ENCODE results near the gene CABP1. TPM values are rescaled to one million over a fixed set of nuclear protein-coding genes. Genes with fewer than 3 reads are reported as not detected.
A peak's percentile ranks its signal among the peaks of the same experiment; 100 is the strongest.

CABP1 gene
- total and polyA plus RNA-seq, 2 of the 13 experiments (the other 11 are each of a cell fraction or from before 2014, with no cell fraction given): not detected

DNA sequence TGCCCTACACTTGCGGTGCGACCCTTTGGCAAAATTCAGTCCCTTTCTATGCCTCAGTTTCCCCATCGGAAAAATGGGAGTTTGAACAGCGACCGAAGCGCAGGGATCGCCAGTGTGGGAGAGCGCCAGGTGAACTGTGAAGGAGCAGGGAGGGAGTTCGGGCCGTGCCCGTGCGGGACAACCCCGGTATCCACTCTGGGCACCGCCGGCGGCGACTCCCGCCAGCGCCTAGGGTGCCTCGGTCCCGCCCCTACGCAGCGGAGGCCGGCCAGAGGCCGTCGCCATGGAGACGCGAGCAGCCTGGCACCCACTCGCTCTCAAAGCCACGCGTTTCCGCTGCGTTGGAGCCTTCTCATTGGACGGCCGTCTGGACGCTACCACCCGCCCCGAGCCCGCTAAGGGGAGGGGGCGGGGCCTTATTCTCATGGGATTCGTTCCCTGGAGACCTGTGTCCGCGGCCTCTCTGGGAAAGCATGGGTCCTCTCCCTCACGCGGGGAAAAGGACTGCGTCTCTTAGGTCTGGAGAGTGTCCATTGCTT is 45.8 kb downstream of the CABP1 start (continued):
- TF ChIP-seq, protein P1, sequence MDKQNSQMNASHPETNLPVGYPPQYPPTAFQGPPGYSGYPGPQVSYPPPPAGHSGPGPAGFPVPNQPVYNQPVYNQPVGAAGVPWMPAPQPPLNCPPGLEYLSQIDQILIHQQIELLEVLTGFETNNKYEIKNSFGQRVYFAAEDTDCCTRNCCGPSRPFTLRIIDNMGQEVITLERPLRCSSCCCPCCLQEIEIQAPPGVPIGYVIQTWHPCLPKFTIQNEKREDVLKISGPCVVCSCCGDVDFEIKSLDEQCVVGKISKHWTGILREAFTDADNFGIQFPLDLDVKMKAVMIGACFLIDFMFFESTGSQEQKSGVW (CRISPR knock-in tag; IDR thresholded peaks at IDR 0.05; ENCODE audit: borderline replicate concordance): no peak
- TF ChIP-seq ZFAT (CRISPR knock-in tag; conservative IDR thresholded peaks at IDR 0.05) (no peak), ZMYM2 (CRISPR knock-in tag; IDR thresholded peaks at IDR 0.05) (no peak), ZNF790 (CRISPR knock-in tag; IDR thresholded peaks at IDR 0.05; ENCODE audit: borderline replicate concordance) (no peak), SALL1 (CRISPR knock-in tag; IDR thresholded peaks at IDR 0.05) (no peak), GZF1 (CRISPR knock-in tag; IDR thresholded peaks at IDR 0.05) (no peak), MXI1 (IDR thresholded peaks at IDR 0.05; ENCODE audit: borderline replicate concordance, low read depth, low read length) (peak; percentile 78; the same call in 1 of the 3 replicates), ZNF562 (CRISPR knock-in tag; IDR thresholded peaks at IDR 0.05; ENCODE audit: borderline replicate concordance) (no peak), FOXC1 (CRISPR knock-in tag; IDR thresholded peaks at IDR 0.05; ENCODE audit: borderline replicate concordance) (no peak), RORA (CRISPR knock-in tag; IDR thresholded peaks at IDR 0.05) (no peak), ZNF746 (CRISPR knock-in tag; IDR thresholded peaks at IDR 0.05) (no peak), ZNF143 (CRISPR knock-in tag; IDR thresholded peaks at IDR 0.05) (no peak), ZBTB3 (CRISPR knock-in tag; IDR thresholded peaks at IDR 0.05; ENCODE audit: borderline replicate concordance, low read depth) (no peak), GATAD2A (CRISPR knock-in tag; IDR thresholded peaks at IDR 0.05) (no peak), HMGXB4 (CRISPR knock-in tag; IDR thresholded peaks at IDR 0.05; ENCODE audit: borderline replicate concordance in 1 of 2, low read depth in 1 of 2) (no peak), U2AF1 (optimal IDR thresholded peaks at IDR 0.05; ENCODE audit: low read depth, low read length) (no peak), NBN (conservative IDR thresholded peaks at IDR 0.05) (no peak), JDP2 (CRISPR knock-in tag; IDR thresholded peaks at IDR 0.05; ENCODE audit: borderline replicate concordance) (no peak), HNRNPK (IDR thresholded peaks at IDR 0.05; ENCODE audit: low read depth, low read length, poor library complexity, severe bottlenecking) (no peak)
- TF ChIP-seq, protein P2, sequence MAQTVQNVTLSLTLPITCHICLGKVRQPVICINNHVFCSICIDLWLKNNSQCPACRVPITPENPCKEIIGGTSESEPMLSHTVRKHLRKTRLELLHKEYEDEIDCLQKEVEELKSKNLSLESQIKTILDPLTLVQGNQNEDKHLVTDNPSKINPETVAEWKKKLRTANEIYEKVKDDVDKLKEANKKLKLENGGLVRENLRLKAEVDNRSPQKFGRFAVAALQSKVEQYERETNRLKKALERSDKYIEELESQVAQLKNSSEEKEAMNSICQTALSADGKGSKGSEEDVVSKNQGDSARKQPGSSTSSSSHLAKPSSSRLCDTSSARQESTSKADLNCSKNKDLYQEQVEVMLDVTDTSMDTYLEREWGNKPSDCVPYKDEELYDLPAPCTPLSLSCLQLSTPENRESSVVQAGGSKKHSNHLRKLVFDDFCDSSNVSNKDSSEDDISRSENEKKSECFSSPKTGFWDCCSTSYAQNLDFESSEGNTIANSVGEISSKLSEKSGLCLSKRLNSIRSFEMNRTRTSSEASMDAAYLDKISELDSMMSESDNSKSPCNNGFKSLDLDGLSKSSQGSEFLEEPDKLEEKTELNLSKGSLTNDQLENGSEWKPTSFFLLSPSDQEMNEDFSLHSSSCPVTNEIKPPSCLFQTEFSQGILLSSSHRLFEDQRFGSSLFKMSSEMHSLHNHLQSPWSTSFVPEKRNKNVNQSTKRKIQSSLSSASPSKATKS (CRISPR knock-in tag; IDR thresholded peaks at IDR 0.05): no peak
- TF ChIP-seq, protein P3, sequence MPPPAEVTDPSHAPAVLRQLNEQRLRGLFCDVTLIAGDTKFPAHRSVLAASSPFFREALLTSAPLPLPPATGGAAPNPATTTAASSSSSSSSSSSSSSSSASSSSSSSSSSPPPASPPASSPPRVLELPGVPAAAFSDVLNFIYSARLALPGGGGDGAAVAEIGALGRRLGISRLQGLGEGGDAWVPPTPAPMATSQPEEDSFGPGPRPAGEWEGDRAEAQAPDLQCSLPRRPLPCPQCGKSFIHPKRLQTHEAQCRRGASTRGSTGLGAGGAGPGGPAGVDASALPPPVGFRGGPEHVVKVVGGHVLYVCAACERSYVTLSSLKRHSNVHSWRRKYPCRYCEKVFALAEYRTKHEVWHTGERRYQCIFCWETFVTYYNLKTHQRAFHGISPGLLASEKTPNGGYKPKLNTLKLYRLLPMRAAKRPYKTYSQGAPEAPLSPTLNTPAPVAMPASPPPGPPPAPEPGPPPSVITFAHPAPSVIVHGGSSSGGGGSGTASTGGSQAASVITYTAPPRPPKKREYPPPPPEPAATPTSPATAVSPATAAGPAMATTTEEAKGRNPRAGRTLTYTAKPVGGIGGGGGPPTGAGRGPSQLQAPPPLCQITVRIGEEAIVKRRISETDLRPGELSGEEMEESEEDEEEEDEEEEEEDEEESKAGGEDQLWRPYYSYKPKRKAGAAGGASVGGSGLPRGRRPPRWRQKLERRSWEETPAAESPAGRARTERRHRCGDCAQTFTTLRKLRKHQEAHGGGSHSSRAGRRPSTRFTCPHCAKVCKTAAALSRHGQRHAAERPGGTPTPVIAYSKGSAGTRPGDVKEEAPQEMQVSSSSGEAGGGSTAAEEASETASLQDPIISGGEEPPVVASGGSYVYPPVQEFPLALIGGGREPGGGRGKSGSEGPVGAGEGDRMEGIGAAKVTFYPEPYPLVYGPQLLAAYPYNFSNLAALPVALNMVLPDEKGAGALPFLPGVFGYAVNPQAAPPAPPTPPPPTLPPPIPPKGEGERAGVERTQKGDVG (CRISPR knock-in tag; IDR thresholded peaks at IDR 0.05; ENCODE audit: borderline replicate concordance): no peak
